Measurements from ENCODE around the gene RHOJ. TPM values are rescaled to one million over a fixed set of nuclear protein-coding genes. Genes with fewer than 3 reads are reported as not detected.

Gene RHOJ
- total and polyA plus RNA-seq, 2 of the 8 experiments (the other 6 are each of a cell fraction or from before 2014, with no cell fraction given): 0.11 TPM; not detected in 1

- no peak overlapping the region for H2BK12ac ChIP-seq (ENCODE audit: low read depth, low read length)
- POLR2A ChIA-PET (ENCODE audit: partially characterized antibody): no interaction called here
- TF ChIP-seq MAFK (IDR thresholded peaks at IDR 0.05; ENCODE audit: low read depth, low read length): no peak
- TF ChIP-seq JUND (IDR thresholded peaks at IDR 0.05; ENCODE audit: low read length): no peak
- TF ChIP-seq ATF3 (IDR thresholded peaks at IDR 0.05; ENCODE audit: insufficient read depth, low read depth, low read length): no peak
- TF ChIP-seq ZNF274 (IDR thresholded peaks at IDR 0.05; ENCODE audit: borderline replicate concordance, extremely low read depth, low read length): no peak
- no peak for TF ChIP-seq BCL11A (IDR thresholded peaks at IDR 0.05; ENCODE audit: low read depth in 2 of 2, low read length in 2 of 2)
- TF ChIP-seq HDAC6 (IDR thresholded peaks at IDR 0.05; ENCODE audit: low read depth, low read length): no peak
- no peak for TF ChIP-seq BRCA1 (IDR thresholded peaks at IDR 0.05; ENCODE audit: low read depth, low read length)
- no peak for TF ChIP-seq RFX5 (IDR thresholded peaks at IDR 0.05; ENCODE audit: borderline replicate concordance, low read depth, low read length)
- TF ChIP-seq CHD1 (IDR thresholded peaks at IDR 0.05; ENCODE audit: low read depth, low read length): no peak
- no peak for TF ChIP-seq SIX5 (IDR thresholded peaks at IDR 0.05; ENCODE audit: low read depth, low read length)
- TF ChIP-seq RXRA (IDR thresholded peaks at IDR 0.05; ENCODE audit: insufficient read depth, low read depth, low read length): no peak
- TF ChIP-seq JUN (IDR thresholded peaks at IDR 0.05; ENCODE audit: low read depth, low read length): no peak
- TF ChIP-seq TAF1 (IDR thresholded peaks at IDR 0.05; ENCODE audit: low read depth, low read length): no peak
- TF ChIP-seq FOSL1 (IDR thresholded peaks at IDR 0.05; ENCODE audit: insufficient read depth, low read depth, low read length): no peak
- no peak for TF ChIP-seq SAP30 (IDR thresholded peaks at IDR 0.05; ENCODE audit: insufficient read depth, insufficient replicate concordance, low read length)
Measured at GRCh38 chr14:63257299-63257698, 53.1 kb downstream of the RHOJ start.

More at GRCh38 chr14:63257299-63257698, 53.1 kb downstream of the RHOJ start:
- H3K4me1 ChIP-seq (replicated peaks in 1 of 4; ENCODE audit: control insufficient read depth in 3 of 4, insufficient read depth in 4 of 4, low read length in 3 of 4): no peaks in the 10 kb centered on the region
- H2AK5ac ChIP-seq (ENCODE audit: low read depth, low read length): no peak overlapping the region
- no peak overlapping the region for H2BK5ac ChIP-seq (ENCODE audit: low read depth, low read length)
- H3K56ac ChIP-seq (replicated peaks; ENCODE audit: insufficient read length, low read depth, low read length): no peak overlapping the region
- H2BK15ac ChIP-seq (ENCODE audit: low read length): no peak overlapping the region
- H2BK20ac ChIP-seq (ENCODE audit: low read length): no peak overlapping the region
- no peaks in the 10 kb centered on the region for H3K27me3 ChIP-seq (replicated peaks in 1 of 4; ENCODE audit: control insufficient read depth in 3 of 4, extremely low read depth in 1 of 4, insufficient read depth in 3 of 4, low read length in 3 of 4)
- H3K79me1 ChIP-seq (ENCODE audit: low read depth, low read length): no peaks in the 10 kb centered on the region
- no peak overlapping the region for H4K91ac ChIP-seq (replicated peaks; ENCODE audit: insufficient read length, low read length)
- H3K4me3 ChIP-seq (ENCODE audit: extremely low read depth in 1 of 4, insufficient read depth in 2 of 4, low read depth in 3 of 4, low read length in 4 of 4): no peak overlapping the region
- CTCF ChIA-PET (ENCODE audit: partially characterized antibody): interaction anchor here (0.6 to 2.2 kb wide), 4 partner anchors 14 to 122 kb away, joined by 3 to 7 read pairs (median 4); partner anchors contain the start of gene RHOJ
- no peaks in the 10 kb centered on the region for H3K79me2 ChIP-seq (ENCODE audit: control insufficient read depth in 1 of 2, insufficient read depth in 2 of 2, low read length in 2 of 2)
- H4K20me1 ChIP-seq (replicated peaks in 1 of 2; ENCODE audit: control insufficient read depth in 1 of 2, insufficient read depth in 2 of 2, low read length in 2 of 2): no peaks in the 10 kb centered on the region
- H3K23me2 ChIP-seq (ENCODE audit: low read depth, low read length): no peaks in the 10 kb centered on the region; the same call in 1 of the 2 replicates
- no peaks in the 10 kb centered on the region for H3K36me3 ChIP-seq (ENCODE audit: control insufficient read depth in 2 of 4, insufficient read depth in 4 of 4, low read length in 3 of 4)
- no peak overlapping the region for H2BK120ac ChIP-seq (replicated peaks; ENCODE audit: low read depth, low read length)
- DNase-seq (ENCODE audit: low read depth in 1 of 2, low spot score in 2 of 2) (no peak), FAIRE-seq (no peak)
- peak overlapping the region; percentile 32; the same call in 1 of the 2 replicates for H2AFZ ChIP-seq (ENCODE audit: low read length)
- no peak overlapping the region for H3K18ac ChIP-seq (ENCODE audit: extremely low read depth, low read length)
- no peak overlapping the region for H3K14ac ChIP-seq (ENCODE audit: insufficient read length)
- no peak overlapping the region for H3K9ac ChIP-seq (replicated peaks in 1 of 4; ENCODE audit: extremely low read depth in 1 of 4, low read depth in 3 of 4, low read length in 3 of 4)
- H3K4me2 ChIP-seq (ENCODE audit: insufficient read depth in 1 of 2, low read depth in 2 of 2, low read length in 2 of 2): no peak overlapping the region
- H3K4ac ChIP-seq (replicated peaks; ENCODE audit: insufficient read length, low read depth, low read length): no peak overlapping the region
- H4K5ac ChIP-seq (ENCODE audit: insufficient read length, low read depth, low read length): no peak overlapping the region
- no peak overlapping the region for H4K8ac ChIP-seq (ENCODE audit: extremely low read depth, insufficient read depth, low read length)
- H3K27ac ChIP-seq (ENCODE audit: low read depth, low read length): no peak overlapping the region
- H3K9me3 ChIP-seq (ENCODE audit: insufficient read depth in 2 of 2, low read depth in 1 of 2, low read length in 1 of 2): no peaks in the 10 kb centered on the region
- H3K23ac ChIP-seq (ENCODE audit: insufficient read length): no peak overlapping the region
- WGBS, 2 experiments (ENCODE audit: extremely low coverage in 1 of 2, insufficient coverage in 1 of 2, insufficient read length in 1 of 2, insufficient replicate concordance in 2 of 2, low coverage in 1 of 2, low lambda C conversion rate in 2 of 2, missing lambda C conversion rate in 1 of 2): 94% methylated on average over 3 of the region's 4 CpGs; no CpG with 5 or more reads in 1 of the 2 experiments

Data from H1 (cell line).